Ishikawa (cell line): Measurements from ENCODE around the gene BTK.

Experiments
- CEBPB ChIP-seq: IDR thresholded peaks from 2 replicates; pipeline ENCODE4 v1.6.1; 2012
- CREB1 ChIP-seq: IDR thresholded peaks from 2 replicates; pipeline ENCODE4 v1.6.1; 2012; ENCODE audit warnings: low read depth
- EP300 ChIP-seq: IDR thresholded peaks from 2 replicates; pipeline ENCODE4 v1.6.1; 2012; ENCODE audit warnings: borderline replicate concordance
- NFIC ChIP-seq: IDR thresholded peaks from 2 replicates; pipeline ENCODE4 v1.6.1; 2012
- RAD21 ChIP-seq: IDR thresholded peaks from 2 replicates; pipeline ENCODE4 v1.6.1; 2012; ENCODE audit warnings: low read depth
- REST ChIP-seq: IDR thresholded peaks from 2 replicates; pipeline ENCODE4 v1.6.1; 2012; ENCODE audit warnings: low read depth, mild to moderate bottlenecking
- TAF1 ChIP-seq: IDR thresholded peaks from 2 replicates; pipeline ENCODE4 v1.6.1; 2012; ENCODE audit warnings: low read depth, mild to moderate bottlenecking
- TEAD4 ChIP-seq: IDR thresholded peaks from 2 replicates; pipeline ENCODE4 v1.6.1; 2012
- YY1 ChIP-seq: IDR thresholded peaks from 2 replicates; pipeline ENCODE4 v1.6.1; 2012; ENCODE audit warnings: low read depth
- TF ChIP-seq, protein P1 (sequence below): IDR thresholded peaks from 2 replicates; pipeline ENCODE4 v1.6.1; 2012
- TF ChIP-seq, protein P2 (sequence below): IDR thresholded peaks from 2 replicates; pipeline ENCODE4 v1.6.1; 2012

DNA sequence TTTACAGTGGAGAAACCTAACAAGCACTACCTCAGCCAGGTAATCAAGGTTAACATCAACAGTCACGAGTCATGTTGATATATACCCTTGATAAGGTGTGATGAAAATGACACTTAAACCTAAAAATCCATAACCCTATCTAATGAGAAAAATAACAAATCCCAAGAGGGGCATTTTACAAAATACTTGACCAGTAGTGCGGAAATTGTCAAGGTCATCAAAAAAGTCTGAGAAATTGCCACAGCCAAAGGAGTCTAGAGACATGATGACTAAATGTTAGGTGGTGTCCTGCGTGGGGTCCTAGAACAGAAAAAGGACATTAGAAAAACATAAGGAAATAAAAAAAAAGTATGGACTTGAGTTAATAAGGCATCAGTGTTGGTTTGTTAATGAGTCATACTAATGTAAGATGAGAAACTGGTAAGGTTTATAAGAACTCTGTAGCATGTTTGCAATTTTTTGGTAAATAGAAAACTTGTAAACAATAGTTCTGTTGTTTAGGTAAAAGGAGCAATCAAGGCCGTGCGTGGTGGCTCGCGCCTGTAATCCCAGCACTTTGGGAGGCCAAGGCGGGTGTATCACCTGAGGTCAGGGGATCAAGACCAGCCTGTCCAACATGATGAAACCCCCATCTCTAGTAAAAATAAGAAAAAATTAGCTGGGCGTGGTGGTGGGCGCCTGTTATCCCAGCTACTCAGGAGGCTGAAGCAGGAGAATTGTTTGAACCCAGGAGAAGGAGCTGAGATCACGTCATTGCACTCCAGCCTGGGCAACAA lies 7.7 kb upstream of the BTK start:
- TF ChIP-seq RAD21, result no peak
- TF ChIP-seq REST, result no peak
- TF ChIP-seq NFIC, result no peak
- TF ChIP-seq, protein P1, sequence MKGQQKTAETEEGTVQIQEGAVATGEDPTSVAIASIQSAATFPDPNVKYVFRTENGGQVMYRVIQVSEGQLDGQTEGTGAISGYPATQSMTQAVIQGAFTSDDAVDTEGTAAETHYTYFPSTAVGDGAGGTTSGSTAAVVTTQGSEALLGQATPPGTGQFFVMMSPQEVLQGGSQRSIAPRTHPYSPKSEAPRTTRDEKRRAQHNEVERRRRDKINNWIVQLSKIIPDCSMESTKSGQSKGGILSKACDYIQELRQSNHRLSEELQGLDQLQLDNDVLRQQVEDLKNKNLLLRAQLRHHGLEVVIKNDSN, result no peak
- TF ChIP-seq EP300, result no peak
- no peak for TF ChIP-seq TAF1
- TF ChIP-seq CREB1, result no peak
- TF ChIP-seq CEBPB, result no peak
- no peak for TF ChIP-seq YY1
- TF ChIP-seq TEAD4, result no peak
- TF ChIP-seq, protein P2, sequence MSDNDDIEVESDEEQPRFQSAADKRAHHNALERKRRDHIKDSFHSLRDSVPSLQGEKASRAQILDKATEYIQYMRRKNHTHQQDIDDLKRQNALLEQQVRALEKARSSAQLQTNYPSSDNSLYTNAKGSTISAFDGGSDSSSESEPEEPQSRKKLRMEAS, result no peak
